Esophagus squamous epithelium (tissue), 5 donors: ENCODE measurements around the gene IGLL1. TPM values are rescaled to one million over a fixed set of nuclear protein-coding genes. Genes with fewer than 3 reads are reported as not detected.

Experiments
- DNase-seq: peaks from one replicate; lab custom pipeline; 2025; lab: John Stamatoyannopoulos, UW
- H3K27ac ChIP-seq, 4 donors: fragments of 200-600 bp; sonication (generic); one replicate each; pipeline ENCODE4 v1.5.1; 2016 to 2019; ENCODE audit warnings: mild to moderate bottlenecking in 1 of 4
- H3K27me3 ChIP-seq, 4 donors: fragments of 200-600 bp; sonication (generic); 1 replicate in 3 of 4; 2 replicates in 1 of 4; pipeline versions ENCODE4 v1.5.1 to v1.6.0; 2017 to 2021; ENCODE audit warnings: antibody characterized with exemption in 1 of 4
- H3K36me3 ChIP-seq, 3 donors: fragments of 200-600 bp; sonication (generic); one replicate each; pipeline ENCODE4 v1.5.1; 2016 to 2019
- H3K4me1 ChIP-seq, 3 donors: fragments of 200-600 bp; sonication (generic); one replicate each; pipeline ENCODE4 v1.5.1; 2017 to 2019
- H3K4me3 ChIP-seq, 4 donors: fragments of 200-600 bp; sonication (generic); 1 replicate in 3 of 4; 2 replicates in 1 of 4; pipeline ENCODE4 v1.5.1; 2016 to 2019; ENCODE audit warnings: mild to moderate bottlenecking in 2 of 4, moderate library complexity in 1 of 4
- H3K9me3 ChIP-seq, 3 donors: fragments of 200-600 bp; sonication (generic); one replicate each; pipeline ENCODE4 v1.5.1; 2016 to 2019
- CTCF ChIP-seq, 6 experiments: fragments of 450-650 bp in 4 of 6; fragments of 200-600 bp in 2 of 6; sonication (generic) in 2 of 6; IDR thresholded peaks; one replicate each; pipeline ENCODE4 v1.5.1; 2016 to 2019; ENCODE audit warnings: antibody characterized with exemption in 6 of 6, mild to moderate bottlenecking in 4 of 6, moderate library complexity in 4 of 6
- POLR2A ChIP-seq, 4 donors: fragments of 450-650 bp; IDR thresholded peaks; one replicate each; pipeline ENCODE4 v1.6.1; 2017; ENCODE audit warnings: antibody characterized with exemption in 4 of 4, mild to moderate bottlenecking in 4 of 4, moderate library complexity in 3 of 4
- WGBS, 2 donors: methylation state at CpG; one replicate each; pipeline ENCODE4 v1.1.5; 2018; 5-methylcytosine and 5-hydroxymethylcytosine counted together
- intact Hi-C: fragments of 100-400 bp; cut with DNase I; formaldehyde crosslinking; loops from one replicate; pipeline ENCODE4 v1.15.0; 2022
- total RNA-seq, 4 donors: library from RNA; depleted of rRNA; stranded (reverse); fragments of >200 nt; gene quantifications; one replicate each; pipeline ENCODE4 v1.1.0, GENCODE V29; 2016
- donor health status: DM: yes; HTN: yes; CAD: no.

IGLL1 gene
- total RNA-seq, 4 donors from 2014 or later = not detected

GRCh38 chr22:23591846-23592245 is 11.8 kb upstream of the IGLL1 start:
- Histone ChIP-seq H3K36me3 (no peaks in the 10 kb centered on the region), H3K4me1 (no peaks in the 10 kb centered on the region), H3K4me3 (no peak overlapping the region), H3K9me3 (no peaks in the 10 kb centered on the region), H3K27ac (no peak overlapping the region), H3K27me3 (peaks cover 0 to 10% (median 0%) of the 10 kb centered on the region in 4 donors)
- TF ChIP-seq CTCF (IDR thresholded peaks at IDR 0.05) (no peak), POLR2A (IDR thresholded peaks at IDR 0.05) (no peak)
- intact Hi-C loops = no loop called here
- DNase-seq = no peak
- 67% methylated on average over 1 of the region's 7 CpGs; no CpG with 5 or more reads in 1 of the 2 donors for WGBS, 2 donors

- TF ChIP-seq POLR2A (IDR thresholded peaks at IDR 0.05) (no peak), CTCF (IDR thresholded peaks at IDR 0.05) (peak; percentile 42 to 66 (median 60))
- Histone ChIP-seq H3K36me3 (no peaks in the 10 kb centered on the region), H3K27ac (no peak overlapping the region), H3K9me3 (no peaks in the 10 kb centered on the region), H3K27me3 (peaks cover 0 to 10% (median 0%) of the 10 kb centered on the region in 4 donors), H3K4me1 (no peaks in the 10 kb centered on the region), H3K4me3 (no peak overlapping the region)
- intact Hi-C loops = no loop called here
- no peak for DNase-seq
- WGBS, 2 donors = 45 to 48% methylated on average over 8 to 11 of the region's 11 CpGs
Measured at GRCh38 chr22:23591201-23591791, 11.2 kb upstream of the IGLL1 start.

GRCh38 chr22:23583836-23584235 is 3.7 kb upstream of the IGLL1 start:
- Histone ChIP-seq H3K9me3 (no peaks in the 10 kb centered on the region), H3K36me3 (no peaks in the 10 kb centered on the region), H3K4me1 (no peaks in the 10 kb centered on the region), H3K4me3 (no peak overlapping the region), H3K27me3 (peaks cover 0 to 23% (median 0%) of the 10 kb centered on the region in 4 donors), H3K27ac (no peak overlapping the region)
- TF ChIP-seq POLR2A (IDR thresholded peaks at IDR 0.05) (no peak), CTCF (IDR thresholded peaks at IDR 0.05) (no peak)
- no peak for DNase-seq
- 61 to 73% methylated on average over 4 of the region's 6 CpGs for WGBS, 2 donors
- intact Hi-C loops = no loop called here

DNA sequence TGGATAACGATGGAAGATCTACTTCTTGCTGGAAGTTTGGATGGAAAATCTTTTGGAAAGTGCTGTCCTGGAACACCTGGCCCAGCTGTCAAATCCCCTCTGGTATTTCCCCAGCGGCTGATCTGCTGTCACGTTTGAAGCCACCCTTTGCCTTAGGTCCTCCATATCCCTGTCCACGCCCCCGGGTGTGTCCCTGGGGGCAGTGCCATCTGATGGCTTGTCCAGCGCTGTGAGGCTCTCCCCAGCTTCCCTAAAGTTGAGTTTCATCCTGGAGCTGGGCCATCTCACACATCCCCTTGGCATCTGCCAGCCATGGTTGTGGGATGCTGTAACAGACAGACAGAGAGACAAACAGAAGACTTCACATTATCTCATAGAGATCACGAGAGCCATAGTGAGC is 3.1 kb upstream of the IGLL1 start:
- intact Hi-C loops = no loop called here
- no peak for TF ChIP-seq POLR2A (IDR thresholded peaks at IDR 0.05)
- no peak for TF ChIP-seq CTCF (IDR thresholded peaks at IDR 0.05)
- H3K4me1 ChIP-seq = no peaks in the 10 kb centered on the region
- no peak for DNase-seq
- H3K36me3 ChIP-seq = no peaks in the 10 kb centered on the region
- no peak overlapping the region for H3K4me3 ChIP-seq
- 57 to 68% methylated on average over 4 to 7 of the region's 7 CpGs for WGBS, 2 donors
- peaks cover 0 to 27% (median 0%) of the 10 kb centered on the region in 4 donors for H3K27me3 ChIP-seq
- no peaks in the 10 kb centered on the region for H3K9me3 ChIP-seq
- H3K27ac ChIP-seq = no peak overlapping the region

- intact Hi-C loops = no loop called here
Measured at GRCh38 chr22:23581260-23581650, 1.2 kb upstream of the IGLL1 start.

More at GRCh38 chr22:23581260-23581650, 1.2 kb upstream of the IGLL1 start:
- Histone ChIP-seq H3K27ac (no peak overlapping the region), H3K27me3 (peaks cover 0 to 27% (median 0%) of the 10 kb centered on the region in 4 donors), H3K36me3 (no peaks in the 10 kb centered on the region), H3K9me3 (no peaks in the 10 kb centered on the region), H3K4me1 (no peaks in the 10 kb centered on the region), H3K4me3 (no peak overlapping the region)
- WGBS, 2 donors = 66 to 78% methylated on average over 5 to 6 of the region's 8 CpGs
- no peak for DNase-seq
- TF ChIP-seq POLR2A (IDR thresholded peaks at IDR 0.05) = no peak
- no peak for TF ChIP-seq CTCF (IDR thresholded peaks at IDR 0.05)
